MM.1S (cell line): Measurements from ENCODE around the gene BTG4.

Source experiments
- EZH2 ChIP-seq: fragments of 300-600 bp; sonication (generic); optimal IDR thresholded peaks from 2 replicates; pipeline ENCODE3; 2017; ENCODE audit warnings: low read depth, mild to moderate bottlenecking, antibody characterized with exemption, low read length, mixed read lengths
- TF ChIP-seq, protein P1 (sequence below): fragments of 300-600 bp; sonication (generic); IDR thresholded peaks from 2 replicates; pipeline ENCODE4 v1.5.1; 2016; ENCODE audit warnings: antibody characterized with exemption, low read length, mixed read lengths

DNA sequence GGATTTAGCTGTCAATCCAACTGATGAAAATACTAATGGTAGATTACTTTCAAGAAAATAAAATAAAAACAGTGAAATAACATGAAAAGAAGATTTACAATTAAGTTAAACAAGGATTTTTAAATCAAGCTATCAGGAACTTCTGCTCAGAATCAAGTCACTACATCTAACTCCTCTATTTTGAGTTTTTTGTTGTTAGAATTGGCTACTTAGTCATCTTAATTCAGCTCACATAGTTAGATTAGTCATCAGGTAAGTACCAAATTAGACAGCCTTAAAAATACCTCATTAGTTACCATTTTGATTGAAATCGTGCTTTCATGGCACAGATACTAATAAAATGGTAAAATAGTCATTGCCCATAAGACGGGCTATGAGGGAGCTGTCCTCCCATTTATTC is 35.8 kb downstream of the BTG4 start:
- TF ChIP-seq, protein P1, sequence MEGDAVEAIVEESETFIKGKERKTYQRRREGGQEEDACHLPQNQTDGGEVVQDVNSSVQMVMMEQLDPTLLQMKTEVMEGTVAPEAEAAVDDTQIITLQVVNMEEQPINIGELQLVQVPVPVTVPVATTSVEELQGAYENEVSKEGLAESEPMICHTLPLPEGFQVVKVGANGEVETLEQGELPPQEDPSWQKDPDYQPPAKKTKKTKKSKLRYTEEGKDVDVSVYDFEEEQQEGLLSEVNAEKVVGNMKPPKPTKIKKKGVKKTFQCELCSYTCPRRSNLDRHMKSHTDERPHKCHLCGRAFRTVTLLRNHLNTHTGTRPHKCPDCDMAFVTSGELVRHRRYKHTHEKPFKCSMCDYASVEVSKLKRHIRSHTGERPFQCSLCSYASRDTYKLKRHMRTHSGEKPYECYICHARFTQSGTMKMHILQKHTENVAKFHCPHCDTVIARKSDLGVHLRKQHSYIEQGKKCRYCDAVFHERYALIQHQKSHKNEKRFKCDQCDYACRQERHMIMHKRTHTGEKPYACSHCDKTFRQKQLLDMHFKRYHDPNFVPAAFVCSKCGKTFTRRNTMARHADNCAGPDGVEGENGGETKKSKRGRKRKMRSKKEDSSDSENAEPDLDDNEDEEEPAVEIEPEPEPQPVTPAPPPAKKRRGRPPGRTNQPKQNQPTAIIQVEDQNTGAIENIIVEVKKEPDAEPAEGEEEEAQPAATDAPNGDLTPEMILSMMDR, result no peak
- TF ChIP-seq EZH2, result no peak
